HG03378 (cell line): Measurements from ENCODE around the gene PSMA1.
A peak's percentile ranks its signal among the peaks of the same experiment; 100 is the strongest.
"Not testable (repeated sequence)": the region's sequence is repeated elsewhere in the genome, so short reads cannot be mapped to it uniquely, and the experiment has no call there.

Source experiments
- ATAC-seq: cut with Tn5 transposase; IDR thresholded peaks from one replicate; pipeline ENCODE4 v1.9.1; 2021; ENCODE audit warnings: mild to moderate bottlenecking, moderate library complexity; ENCODE audit not compliant: unreplicated experiment

The PSMA1 gene

GRCh38 chr11:14519917-14520746 lies at the start of gene PSMA1:
Gene PSMA1, minus strand, starts transcription at chr11:14520386. Its CDS starts 87 bp downstream, at chr11:14520299.
- peak; percentile 91 for ATAC-seq

DNA sequence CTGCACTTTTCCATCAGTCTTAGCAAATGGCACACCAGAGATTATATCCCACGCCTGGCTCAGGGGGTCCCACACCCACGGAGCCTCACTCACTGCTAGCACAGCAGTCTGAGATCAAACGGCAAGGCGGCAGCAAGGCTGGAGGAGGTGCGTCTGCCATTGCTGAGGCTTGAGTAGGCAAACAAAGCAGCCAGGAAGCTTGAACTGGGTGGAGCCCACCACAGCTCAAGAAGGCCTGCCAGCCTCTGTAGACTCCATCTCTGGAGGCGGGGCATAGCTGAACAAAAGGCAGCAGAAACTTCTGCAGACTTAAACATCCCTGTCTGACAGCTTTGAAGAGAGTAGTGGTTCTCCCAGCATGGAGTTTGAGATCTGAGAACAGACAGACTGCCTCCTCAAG lies 49.3 kb upstream of the PSMA1 start:
- not testable (repeated sequence) for ATAC-seq

DNA sequence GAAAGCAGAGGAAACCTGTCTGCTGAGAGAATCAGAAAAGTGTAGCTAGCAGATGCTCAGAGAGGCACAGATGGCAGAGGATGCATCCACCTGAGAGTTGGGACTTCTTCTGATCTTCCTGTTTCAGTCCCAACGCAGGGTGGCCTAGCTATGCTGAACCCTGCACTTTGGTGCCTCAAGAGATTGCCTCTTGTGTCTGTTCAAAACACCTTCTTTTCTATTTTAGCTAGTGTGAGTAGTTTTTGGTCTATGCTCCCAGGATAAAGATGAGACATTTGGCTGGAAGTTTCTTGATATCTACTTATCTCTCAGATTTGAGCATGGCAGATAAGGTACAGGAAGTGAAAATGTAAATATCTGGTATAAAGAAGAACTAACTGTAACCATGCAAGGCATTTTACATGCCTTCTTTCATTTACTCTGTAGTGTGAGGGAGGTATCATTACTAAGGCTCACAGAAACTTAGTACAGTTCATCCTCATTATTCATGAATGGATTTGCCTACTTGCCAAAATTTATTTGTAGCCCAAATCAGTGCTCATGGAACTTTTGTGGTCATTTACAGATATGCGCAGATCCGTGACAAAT lies 47.0 kb upstream of the PSMA1 start:
- no peak for ATAC-seq

DNA sequence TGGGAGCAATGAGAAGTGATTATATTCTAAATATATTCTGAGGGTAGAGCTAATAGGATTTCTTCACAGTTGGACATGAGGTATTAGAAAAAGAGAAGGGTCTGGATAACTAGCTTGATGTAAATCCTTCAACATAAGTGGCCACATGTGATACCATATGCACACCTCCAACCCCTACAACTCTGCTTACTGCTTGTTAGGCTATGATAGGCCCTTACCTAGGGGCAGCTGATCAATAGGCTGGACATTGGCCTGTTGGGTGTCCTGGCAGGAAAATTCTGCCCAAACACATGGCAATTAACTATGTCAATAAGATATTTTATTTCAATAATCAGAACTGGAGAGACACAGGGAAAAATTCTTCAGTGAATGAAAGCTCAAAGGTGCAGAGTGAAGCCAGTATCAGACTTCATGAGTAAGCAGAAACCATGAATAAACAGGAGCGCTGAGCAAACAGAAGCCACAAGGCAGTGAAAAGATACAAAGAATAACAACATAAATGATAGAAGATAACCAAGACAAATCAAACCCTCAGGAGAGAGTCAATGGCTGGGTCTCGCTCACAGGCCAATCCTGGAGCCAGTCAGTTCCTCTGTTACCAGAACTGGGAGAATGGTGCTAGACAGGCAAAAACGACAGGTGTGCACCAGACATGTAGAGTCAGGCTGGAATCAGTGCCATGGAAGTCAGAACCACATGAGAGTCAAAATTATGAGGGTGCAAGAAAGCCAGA lies 46.3 kb upstream of the PSMA1 start:
- ATAC-seq: no peak

DNA sequence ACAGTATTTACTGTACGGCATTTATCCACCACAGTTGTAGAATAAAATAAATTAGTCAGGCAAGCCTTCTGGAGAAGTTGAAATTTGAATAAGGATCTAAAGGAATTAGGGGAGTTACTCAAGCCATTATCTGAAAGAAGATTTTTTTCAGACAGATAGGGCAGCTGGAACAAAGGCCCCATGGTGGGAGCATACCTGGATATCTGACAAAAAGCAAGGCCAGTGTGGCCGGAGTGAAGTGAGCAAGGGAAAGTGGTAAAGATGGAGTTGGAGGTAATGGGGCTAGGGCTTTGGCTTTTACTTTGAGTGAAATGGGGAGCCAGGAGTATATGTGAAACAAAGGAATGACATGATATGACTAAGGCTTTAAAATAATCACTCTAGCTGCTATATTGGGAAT lies 45.7 kb upstream of the PSMA1 start:
- no peak for ATAC-seq

- ATAC-seq: no peak
These were observed 35.6 kb upstream of the PSMA1 start for GRCh38 chr11:14555818-14556217.

GRCh38 chr11:14554959-14555358 lies 34.8 kb upstream of the PSMA1 start:
- peak; percentile 70 for ATAC-seq

DNA sequence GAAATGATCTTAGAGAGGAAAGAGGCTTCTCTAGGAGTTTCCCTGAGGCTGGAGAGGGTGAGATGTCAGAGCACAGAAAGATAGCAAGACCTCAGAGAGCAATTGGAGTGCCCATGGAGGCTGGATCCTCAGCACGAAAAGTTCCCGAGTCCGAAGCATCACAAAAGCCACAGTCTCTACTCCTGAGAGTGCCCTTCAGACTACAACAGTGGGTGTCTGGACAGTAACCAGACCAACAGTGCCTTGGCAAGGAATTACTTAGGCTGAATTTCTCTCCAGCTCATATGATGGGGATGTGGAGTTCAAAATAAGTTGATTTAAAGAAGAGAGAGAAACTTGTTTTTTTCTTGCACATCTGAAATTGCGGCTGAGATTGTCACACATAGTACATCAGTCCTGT lies 31.9 kb upstream of the PSMA1 start:
- no peak for ATAC-seq

DNA sequence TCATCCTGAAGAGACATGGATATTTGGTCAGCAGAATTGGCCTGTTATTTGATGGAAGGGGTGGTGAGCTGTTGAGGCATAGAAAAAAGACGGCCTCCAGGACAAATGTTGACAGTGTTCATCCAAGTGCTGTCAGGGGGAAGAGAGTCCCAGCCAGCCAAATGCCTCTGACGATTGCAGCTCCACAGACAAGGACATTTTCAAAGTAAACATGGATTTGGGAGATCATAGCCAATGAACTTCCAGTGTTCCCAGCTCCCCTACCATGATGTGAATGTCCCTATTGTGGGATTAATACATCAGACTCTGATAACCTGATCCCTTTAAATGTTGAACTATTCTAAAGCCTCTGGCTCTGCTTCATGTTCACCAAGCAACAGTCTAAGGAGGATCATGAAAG lies 31.2 kb upstream of the PSMA1 start:
- no peak for ATAC-seq

GRCh38 chr11:14549891-14550290 lies 29.7 kb upstream of the PSMA1 start:
- no peak for ATAC-seq

- no peak for ATAC-seq
These were observed 27.3 kb upstream of the PSMA1 start for GRCh38 chr11:14547440-14547839.

- no peak for ATAC-seq
These were observed 26.5 kb upstream of the PSMA1 start for GRCh38 chr11:14546672-14547071.

GRCh38 chr11:14544611-14545010 lies 24.4 kb upstream of the PSMA1 start:
- ATAC-seq: peak; percentile 96

- ATAC-seq: no peak
These were observed 23.1 kb upstream of the PSMA1 start for GRCh38 chr11:14543260-14543659.

DNA sequence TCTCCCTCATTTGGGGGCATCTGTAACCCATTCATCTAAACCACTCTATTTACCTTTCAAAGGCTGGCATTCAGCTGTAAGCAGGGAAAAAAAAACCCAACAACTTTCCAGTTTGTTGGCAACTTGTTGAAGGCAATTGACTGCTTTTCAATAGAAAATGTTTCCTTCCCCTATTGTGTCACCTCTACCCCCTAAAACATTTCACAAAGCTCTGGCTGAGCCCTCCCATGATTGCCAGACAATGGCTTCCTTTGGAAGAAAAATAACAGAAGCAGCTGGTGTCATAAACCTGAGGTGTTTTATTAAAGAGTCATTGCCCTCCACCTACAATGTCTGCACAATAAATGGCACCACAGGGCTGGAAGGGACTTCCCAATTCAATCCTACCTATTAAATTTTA lies 22.1 kb upstream of the PSMA1 start:
- ATAC-seq: no peak

DNA sequence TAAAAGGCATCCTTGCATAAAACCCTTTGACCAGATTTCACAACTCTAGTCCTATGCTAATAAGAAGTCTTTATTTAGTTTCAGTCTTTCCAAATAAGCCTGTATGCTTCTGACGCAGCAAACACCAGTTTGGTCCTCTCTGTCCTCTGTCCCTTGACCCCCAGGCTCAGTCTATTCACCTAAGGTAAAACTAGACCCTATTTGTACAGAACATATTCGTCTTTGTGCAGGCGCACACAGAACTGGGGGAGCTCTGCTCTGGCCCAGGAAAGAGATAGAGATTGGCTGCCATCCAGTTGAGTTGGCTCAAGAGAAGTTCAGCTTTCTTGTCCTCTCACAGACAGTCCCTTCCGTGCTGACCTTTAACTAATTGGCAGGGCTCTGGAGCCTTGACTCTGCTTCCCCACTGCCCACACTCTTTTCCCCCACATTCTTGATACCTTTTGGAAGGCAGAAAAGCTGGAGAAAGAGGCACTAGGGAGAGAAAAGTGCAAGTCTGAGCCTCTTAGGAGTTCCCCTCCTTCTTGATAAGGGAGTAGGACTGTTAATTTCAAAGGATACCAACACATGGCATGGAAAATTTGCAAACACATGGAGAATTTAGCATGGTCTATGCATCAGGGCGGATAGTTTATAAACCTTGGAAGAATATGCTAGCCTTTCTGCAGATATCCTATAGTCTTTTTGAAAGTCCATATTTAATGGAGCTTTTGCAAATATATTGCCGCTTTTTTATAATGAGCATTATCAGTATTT lies 21.2 kb upstream of the PSMA1 start:
- ATAC-seq: no peak

- no peak for ATAC-seq
These were observed 19.8 kb upstream of the PSMA1 start for GRCh38 chr11:14539982-14540421.

GRCh38 chr11:14538926-14539554 lies 18.9 kb upstream of the PSMA1 start:
- no peak for ATAC-seq

DNA sequence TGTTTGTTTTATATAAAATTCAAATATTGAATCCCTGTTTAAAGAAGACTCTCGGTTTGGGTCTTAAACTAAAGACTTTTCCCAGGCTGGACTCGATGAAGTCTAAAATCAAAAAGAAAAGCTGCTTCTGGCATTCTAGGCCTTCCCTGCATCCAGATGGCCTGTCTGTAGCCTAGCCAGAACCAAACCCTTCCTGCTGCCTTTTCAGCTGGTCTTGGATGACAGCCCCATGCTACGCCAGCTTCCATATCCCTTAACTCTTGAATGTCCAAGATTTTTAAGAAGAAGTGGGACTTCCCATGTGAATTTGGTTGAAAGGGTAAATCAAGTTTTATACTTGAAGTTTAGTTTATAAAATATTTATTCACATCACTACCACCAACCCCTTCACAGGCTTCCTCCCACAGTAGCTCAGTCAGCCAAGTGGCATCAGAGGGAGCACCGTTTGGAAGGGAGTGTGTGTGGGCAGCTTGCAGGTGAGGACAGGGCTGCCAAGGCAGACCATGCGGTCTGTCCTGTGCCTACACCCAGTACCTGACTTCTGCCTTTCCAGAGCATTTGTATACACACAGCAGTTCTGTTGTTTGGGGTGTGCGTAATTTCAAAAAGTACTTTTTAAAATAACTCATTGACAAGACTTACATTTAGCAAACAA lies 18.2 kb upstream of the PSMA1 start:
- ATAC-seq: no peak

DNA sequence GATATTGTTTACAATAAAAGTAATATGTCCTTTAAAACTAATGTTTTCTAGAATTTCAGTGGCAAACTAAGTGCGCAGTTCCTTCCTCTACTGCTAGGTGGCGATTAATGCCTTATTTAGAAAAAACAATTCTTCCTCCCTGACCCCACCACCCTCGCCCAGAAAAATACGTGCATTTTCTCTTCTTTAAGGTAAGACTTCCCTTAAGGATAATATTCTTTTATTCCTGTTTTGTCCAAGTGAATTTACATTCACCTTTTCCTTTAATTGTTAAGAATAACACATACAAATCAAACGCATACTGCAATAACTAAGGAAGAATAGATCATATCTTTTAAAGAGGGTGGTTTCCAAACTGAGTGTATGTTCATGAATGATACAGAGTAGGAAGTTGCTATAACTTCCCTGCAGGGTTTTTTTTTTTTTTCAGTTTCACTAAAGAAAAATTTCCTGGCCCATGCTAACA lies 17.0 kb upstream of the PSMA1 start:
- ATAC-seq: peak; percentile 79
